Fibroblast of peridontal ligament (primary cell): ENCODE measurements around the gene SOAT2.

Experiments
- DNase-seq: peaks from one replicate; pipeline ENCODE4 v3.0.0-alpha.2; 2010; ENCODE audit errors: extremely low read depth

Gene SOAT2, protein sequence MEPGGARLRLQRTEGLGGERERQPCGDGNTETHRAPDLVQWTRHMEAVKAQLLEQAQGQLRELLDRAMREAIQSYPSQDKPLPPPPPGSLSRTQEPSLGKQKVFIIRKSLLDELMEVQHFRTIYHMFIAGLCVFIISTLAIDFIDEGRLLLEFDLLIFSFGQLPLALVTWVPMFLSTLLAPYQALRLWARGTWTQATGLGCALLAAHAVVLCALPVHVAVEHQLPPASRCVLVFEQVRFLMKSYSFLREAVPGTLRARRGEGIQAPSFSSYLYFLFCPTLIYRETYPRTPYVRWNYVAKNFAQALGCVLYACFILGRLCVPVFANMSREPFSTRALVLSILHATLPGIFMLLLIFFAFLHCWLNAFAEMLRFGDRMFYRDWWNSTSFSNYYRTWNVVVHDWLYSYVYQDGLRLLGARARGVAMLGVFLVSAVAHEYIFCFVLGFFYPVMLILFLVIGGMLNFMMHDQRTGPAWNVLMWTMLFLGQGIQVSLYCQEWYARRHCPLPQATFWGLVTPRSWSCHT

DNA sequence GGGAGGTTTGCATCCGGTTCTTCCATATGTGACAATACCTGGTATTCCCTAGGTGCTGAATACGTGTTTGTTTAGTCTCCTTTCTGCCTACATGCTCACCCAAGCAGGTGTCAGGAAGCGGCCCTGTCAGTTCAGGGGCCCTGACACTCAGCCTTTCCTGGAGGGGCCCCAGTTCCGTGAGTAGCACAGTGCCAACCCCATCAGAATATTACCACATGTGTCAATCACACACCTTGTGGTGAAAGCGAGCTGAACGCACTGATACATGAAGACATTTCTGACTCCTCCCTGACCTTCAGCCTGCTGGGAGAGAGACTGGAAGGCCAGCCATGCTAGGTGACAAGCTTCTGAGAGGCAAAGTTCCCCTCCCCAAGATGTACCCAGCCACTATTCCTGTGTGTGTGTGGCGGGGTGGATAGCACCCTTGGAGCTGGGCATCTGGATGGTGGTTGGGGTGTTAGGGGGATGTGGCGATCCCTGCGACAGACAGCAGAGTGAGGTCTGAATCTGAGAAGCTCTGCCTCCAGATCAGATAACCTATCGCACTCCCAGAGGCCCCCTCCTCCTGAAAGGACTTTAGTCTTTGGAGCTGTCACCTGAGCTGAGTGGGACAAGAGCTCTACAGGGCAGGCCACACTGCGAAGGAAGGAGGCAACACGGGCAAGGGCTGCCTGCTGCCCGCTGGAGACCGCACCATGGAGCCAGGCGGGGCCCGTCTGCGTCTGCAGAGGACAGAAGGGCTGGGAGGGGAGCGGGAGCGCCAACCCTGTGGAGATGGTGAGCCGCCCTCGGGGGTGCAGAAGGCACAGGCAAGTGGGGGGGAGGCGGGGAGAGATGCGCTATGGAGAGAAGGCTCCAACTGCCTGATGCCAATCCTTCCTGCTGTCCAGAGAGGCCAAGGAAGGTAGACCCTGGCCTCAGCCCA is at the start of gene SOAT2:
TSS of gene SOAT2 (plus strand) at position 604 of the 925 bp plus-strand sequence. CDS start at position 696, 92 bp downstream.
- DNase-seq: no peak

DNA sequence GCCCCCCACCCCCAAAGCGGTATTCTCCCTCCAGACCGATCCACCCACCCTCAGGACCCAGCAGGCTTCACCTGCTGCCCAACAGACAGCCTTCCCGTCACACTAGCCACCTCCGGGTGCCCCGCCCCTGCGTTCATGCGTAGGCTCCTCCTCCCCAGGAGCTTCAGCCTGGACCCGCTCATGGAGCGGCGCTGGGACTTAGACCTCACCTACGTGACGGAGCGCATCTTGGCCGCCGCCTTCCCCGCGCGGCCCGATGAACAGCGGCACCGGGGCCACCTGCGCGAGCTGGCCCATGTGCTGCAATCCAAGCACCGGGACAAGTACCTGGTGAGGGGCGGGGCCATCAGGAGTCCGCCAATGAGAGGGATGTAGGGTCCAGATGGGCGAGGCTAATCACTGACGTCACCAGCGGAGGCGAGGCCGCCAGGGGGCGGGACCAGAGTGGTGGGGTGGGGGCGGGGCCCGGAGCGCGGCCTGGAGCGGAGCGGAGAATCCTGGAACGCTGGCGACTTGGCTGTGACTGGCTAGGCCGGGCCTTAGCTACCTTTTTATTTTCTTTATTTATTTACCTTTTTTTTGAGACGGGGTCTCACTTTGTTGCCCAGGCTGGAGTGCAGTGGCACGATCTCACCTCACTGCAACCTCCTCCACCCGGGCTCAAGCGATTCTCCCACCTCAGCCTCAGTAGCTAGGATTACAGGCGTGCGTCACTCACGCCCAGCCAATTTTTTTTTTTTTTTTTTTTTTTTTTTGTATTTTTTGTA is 49.0 kb upstream of the SOAT2 start:
- peak; percentile 80 for DNase-seq

DNA sequence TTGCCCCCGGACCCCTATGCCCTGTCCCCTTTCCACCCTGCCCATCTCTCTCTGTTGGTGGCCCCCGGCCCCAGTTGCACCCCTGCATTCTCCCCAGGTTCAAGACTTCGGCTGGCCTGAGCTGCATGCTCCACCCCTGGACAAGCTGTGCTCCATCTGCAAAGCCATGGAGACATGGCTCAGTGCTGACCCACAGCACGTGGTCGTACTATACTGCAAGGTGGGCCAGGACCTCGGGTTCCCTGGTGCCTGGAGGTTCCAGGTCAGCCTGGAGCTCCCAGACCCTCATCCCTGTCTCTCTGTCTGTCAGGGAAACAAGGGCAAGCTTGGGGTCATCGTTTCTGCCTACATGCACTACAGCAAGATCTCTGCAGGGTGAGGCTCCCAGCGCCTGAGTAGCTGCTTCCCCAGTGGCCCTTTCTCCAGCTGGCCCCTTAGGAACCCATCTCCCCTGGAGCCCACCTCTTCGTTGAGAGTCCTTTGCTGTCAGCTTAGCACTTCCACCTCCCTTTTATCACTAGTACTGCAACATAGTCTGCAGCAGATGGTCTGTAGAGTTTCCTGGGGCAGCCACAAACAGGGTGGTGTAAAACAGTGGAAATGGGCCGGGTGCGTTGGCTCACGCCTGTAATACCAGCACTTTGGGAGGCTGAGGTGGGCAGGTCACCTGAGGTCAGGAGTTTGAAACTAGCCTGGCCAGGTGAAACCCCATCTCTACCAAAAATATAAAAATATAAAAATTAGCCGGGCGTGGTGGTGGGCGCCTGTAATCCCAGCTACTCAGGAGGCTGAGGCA is 47.6 kb upstream of the SOAT2 start:
- DNase-seq: no peak

DNA sequence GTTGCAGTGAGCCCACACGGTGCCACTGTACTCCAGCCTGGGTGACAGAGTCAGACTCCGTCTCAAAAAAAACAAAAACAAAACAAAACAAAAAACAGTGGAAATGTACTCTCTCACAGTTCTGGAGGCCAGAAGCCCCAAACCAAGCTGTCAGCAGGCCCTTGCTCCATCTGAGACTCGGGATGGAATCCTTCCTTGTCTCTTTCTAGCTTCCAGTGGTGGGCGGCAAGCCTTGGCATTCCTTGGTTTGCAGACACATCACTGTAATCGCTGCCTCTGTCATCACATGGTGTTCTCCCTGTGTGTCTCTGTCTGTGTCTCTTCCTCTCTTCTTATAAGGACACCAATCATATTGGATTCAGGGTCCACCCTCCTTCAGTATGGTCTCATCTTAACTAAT is 47.0 kb upstream of the SOAT2 start:
- DNase-seq: no peak

DNA sequence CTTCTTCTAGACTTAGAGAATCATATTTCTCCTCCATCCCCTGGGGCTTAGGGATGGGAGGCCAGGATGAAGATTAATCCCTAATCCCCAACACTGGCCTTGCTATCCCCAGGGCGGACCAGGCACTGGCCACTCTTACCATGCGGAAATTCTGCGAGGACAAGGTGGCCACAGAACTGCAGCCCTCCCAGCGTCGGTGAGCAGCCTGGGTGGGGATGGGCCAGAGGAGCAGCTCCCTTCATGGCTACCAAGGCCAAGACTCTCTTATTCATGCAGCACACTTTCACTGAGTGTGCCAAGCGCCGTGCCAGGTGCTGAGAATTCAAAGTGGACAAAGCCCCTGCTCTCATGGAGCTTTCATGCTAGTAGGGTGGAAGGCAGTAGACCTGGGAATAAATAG is 46.4 kb upstream of the SOAT2 start:
- DNase-seq: no peak

DNA sequence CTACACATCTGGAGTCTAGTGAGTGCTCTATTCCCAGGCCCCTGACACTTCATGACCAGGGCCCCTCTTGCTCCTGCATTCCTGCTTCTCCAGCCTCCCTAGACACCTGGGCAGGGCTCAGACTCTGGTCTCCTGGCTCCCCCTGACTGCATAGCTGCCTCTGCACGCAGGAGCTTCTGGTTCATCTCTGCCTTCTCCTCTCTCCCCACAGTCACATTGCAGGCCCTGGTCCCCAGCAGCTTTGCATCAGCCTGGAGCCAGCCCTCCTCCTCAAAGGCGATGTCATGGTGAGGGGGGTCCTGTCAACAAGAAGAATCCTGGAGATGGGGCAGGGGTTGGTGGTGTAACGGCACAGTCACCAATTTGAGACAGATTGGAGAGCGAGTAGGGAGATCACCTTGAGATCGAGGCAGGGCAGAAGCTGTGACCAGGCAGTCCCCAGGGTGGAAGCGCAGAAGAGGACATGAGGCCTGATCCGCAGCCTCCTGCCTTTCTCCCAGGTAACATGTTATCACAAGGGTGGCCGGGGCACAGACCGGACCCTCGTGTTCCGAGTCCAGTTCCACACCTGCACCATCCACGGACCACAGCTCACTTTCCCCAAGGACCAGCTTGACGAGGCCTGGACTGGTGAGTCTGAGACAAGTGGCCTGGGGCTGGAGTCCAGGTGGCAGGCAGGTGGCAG is 45.3 kb upstream of the SOAT2 start:
- DNase-seq: no peak

DNA sequence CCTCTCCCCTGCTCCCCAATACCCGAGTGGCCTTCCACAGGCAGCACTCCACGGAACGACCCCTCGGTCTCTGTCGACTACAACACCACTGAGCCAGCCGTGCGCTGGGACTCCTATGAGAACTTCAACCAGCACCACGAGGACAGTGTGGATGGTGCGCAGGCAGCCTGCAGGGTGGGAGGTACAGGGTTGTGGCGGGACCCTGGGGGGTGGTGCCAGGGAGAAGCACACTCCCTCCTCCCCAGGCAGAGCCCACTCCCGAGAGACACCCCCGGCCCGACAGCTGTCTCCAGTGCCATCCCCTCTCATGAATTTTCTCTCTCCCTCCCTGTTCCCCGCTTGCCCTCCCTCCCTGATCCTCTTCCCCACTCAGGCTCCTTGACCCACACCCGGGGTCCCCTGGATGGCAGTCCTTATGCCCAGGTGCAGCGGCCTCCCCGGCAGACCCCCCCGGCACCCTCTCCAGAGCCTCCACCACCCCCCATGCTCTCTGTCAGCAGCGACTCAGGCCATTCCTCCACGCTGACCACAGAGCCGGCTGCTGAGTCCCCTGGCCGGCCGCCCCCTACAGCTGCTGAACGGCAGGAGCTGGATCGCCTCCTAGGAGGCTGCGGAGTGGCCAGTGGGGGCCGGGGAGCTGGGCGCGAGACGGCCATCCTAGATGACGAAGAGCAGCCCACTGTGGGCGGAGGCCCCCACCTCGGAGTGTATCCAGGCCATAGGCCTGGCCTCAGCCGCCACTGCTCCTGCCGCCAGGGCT is 44.4 kb upstream of the SOAT2 start:
- no peak for DNase-seq

DNA sequence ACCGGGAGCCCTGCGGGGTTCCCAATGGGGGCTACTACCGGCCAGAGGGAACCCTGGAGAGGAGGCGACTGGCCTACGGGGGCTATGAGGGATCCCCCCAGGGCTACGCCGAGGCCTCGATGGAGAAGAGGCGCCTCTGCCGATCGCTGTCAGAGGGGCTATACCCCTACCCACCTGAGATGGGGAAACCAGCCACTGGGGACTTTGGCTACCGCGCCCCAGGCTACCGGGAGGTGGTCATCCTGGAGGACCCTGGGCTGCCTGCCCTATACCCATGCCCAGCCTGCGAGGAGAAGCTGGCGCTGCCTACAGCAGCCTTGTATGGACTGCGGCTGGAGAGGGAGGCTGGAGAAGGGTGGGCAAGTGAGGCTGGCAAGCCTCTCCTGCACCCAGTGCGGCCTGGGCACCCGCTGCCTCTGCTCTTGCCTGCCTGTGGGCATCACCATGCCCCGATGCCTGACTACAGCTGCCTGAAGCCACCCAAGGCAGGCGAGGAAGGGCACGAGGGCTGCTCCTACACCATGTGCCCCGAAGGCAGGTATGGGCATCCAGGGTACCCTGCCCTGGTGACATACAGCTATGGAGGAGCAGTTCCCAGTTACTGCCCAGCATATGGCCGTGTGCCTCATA is 43.7 kb upstream of the SOAT2 start:
- DNase-seq: no peak

DNA sequence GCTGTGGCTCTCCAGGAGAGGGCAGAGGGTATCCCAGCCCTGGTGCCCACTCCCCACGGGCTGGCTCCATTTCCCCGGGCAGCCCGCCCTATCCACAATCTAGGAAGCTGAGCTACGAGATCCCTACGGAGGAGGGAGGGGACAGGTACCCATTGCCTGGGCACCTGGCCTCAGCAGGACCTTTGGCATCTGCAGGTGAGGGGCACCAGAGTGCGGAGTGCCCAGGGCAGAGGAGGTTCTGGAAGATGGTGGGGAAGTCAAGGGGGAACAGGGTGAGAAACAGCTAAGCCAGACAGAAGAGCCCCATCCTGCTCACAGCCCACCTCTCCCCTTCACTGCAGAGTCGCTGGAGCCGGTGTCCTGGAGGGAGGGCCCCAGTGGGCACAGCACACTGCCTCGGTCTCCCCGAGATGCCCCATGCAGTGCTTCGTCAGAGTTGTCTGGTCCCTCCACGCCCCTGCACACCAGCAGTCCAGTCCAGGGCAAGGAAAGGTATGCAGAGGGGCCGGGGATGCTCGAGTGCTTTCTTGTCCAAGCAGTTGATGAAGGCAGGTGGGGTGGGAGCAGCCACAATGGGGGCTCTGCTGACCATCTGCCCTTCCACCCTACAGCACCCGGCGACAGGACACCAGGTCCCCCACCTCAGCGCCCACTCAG is 43.1 kb upstream of the SOAT2 start:
- DNase-seq: no peak

DNA sequence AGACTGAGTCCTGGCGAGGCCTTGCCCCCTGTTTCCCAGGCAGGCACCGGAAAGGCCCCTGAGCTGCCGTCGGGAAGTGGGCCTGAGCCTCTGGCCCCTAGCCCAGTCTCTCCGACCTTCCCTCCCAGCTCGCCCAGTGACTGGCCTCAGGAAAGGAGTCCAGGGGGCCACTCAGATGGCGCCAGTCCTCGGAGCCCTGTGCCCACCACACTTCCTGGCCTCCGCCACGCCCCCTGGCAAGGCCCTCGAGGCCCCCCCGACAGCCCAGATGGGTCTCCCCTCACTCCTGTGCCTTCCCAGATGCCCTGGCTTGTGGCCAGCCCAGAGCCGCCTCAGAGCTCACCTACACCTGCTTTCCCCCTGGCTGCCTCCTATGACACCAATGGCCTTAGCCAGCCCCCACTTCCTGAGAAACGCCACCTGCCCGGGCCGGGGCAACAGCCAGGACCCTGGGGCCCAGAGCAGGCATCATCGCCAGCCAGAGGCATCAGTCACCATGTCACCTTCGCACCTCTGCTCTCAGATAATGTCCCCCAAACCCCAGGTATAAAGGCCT is 42.5 kb upstream of the SOAT2 start:
- no peak for DNase-seq

DNA sequence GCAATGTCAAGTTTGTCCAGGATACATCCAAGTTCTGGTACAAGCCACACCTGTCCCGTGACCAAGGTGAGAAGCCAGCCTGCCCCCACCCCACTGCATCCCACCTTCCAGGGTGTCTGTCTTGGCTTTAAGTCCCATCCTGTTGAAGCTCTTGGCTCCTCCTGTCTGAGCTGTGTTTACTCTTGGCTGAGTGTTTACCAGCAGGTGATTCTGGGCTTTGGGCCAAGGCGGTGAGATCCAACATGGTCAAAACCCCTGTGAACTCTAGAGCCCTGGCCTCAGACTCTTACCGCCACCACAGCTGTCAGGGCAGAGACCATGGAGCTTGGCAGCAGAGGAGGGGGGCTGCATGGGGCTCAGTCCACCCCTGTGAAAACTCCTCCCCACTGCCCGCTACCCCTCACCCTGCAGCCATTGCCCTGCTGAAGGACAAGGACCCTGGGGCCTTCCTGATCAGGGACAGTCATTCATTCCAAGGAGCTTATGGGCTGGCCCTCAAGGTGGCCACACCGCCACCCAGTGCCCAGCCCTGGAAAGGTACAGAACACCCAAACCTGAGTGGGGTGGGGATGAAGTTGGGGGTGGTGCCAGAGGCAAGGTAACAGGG is 41.8 kb upstream of the SOAT2 start:
- no peak for DNase-seq

DNA sequence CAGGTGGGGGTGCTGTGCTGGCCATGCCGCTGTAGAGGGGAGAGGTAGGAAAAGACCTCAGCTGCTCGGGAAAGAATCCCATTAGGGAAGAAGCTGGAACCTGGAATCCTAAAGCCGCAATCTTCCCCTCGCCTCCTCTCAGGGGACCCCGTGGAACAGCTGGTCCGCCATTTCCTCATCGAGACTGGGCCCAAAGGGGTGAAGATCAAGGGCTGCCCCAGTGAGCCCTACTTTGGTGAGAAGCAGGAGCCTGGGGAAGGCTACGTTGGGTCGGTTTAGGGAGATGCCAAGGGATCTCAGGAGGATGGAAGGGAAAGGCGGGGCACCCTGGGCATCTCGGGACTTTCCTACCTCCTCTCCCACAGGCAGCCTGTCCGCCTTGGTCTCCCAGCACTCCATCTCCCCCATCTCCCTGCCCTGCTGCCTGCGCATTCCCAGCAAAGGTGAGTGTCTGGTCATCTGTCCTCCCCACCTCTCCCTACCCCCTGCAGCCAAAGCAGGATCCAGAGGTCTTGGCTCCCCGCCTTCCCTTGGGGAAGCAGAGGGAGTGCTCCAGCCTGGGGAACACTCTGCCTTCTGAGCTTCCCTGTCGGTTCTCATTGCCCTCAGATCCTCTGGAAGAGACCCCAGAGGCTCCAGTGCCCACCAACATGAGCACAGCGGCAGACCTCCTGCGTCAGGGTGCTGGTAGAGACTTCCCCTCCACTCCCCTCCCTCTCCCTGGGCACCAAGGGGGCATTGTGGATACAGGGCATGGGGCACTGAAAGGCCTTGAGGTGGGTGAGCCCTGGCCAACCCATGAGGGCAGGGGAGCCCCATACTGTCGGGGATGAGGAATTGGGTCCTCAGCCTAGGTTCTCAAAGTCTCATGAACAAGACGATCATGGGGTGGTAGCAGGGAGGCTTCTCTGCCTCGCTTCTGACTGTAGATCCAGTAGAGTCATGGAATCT is 41.0 kb upstream of the SOAT2 start:
- DNase-seq: no peak

DNA sequence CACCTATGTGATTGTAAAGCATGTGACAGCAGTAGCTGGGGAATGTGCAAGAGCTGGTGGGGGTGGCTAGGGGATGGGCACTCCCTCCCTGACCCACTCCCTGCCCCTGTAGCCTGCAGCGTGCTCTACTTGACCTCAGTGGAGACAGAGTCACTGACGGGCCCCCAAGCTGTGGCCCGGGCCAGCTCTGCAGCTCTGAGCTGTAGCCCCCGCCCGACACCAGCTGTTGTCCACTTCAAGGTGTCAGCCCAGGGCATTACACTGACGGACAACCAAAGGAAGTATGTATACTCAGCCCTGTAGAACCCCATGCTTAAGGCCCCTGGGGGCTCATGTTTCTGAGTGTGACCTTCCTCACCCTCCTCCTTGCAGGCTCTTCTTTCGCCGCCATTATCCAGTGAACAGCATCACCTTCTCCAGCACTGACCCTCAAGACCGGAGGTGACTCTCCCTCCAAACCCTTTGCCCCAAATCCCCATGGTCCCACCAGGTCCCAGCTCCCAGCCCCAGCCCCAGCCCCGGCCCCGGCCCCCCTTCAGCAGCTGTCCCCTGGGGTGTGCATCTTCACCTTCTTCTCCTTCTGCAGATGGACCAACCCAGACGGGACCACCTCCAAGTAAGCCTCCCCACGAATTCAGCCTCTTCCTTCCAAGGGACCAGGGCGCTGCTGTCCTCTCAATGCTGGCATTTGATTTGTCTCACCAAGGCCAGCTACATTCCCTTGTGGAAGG is 40.1 kb upstream of the SOAT2 start:
- DNase-seq: no peak

DNA sequence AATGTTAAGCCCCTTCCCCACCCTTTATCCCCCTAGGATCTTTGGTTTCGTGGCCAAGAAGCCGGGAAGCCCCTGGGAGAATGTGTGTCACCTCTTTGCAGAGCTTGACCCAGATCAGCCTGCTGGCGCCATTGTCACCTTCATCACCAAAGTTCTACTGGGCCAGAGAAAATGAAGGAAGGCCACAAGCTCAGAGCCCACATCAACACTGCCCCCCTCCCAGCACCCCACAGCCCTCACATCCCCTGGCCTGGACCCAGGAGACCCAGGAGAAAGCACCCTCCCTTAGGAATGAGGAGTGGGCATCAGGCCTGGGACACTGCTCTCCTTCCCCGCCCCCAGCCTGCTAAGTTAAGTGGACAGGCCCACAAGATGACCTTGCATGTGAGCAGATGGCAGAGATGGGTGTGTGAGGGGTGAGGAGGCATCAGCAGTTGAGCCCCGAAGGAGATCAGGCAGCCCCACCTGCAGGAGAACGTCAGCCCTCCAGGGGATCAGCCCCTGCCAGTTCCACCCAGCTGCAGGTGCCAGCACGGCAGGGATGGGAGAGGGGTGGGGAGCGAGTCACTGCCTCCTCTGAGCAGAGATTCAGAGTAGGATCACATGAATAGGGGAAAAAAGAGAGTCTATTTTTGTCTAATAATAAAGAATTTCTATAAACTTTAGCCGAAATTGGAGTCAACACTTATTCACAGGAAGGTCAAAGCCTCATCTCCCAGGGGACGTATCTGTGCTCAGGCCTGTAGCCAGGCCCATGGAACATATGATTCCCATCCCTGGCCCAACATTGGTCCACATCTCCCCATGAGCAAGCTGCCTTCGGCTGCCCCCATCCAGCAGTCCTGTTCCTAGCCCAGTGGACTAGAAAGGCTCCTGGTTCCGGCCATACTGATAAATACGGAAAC is 39.3 kb upstream of the SOAT2 start:
- peak; percentile 94 for DNase-seq
